Skin epidermis (tissue), 12 donors: ENCODE measurements around the gene MARCHF3.
"Not testable (repeated sequence)": the region's sequence is repeated elsewhere in the genome, so short reads cannot be mapped to it uniquely, and the experiment has no call there.

Experiments used
- H3K27ac ChIP-seq, 21 experiments: fragments of 200-600 bp; sonication (generic) in 11 of 21; one replicate each; pipeline ENCODE4 v1.5.0; 2020; ENCODE audit warnings: mild to moderate bottlenecking in 3 of 21, inconsistent platforms in 2 of 21, moderate library complexity in 2 of 21
- H3K4me3 ChIP-seq, 7 experiments: fragments of 200-600 bp; sonication (generic) in 2 of 7; one replicate each; pipeline ENCODE4 v1.5.0; 2020; ENCODE audit warnings: inconsistent platforms in 2 of 7, mild to moderate bottlenecking in 2 of 7, moderate library complexity in 1 of 7

MARCHF3 gene

GRCh38 chr5:127016722-127017121 lies 13.6 kb downstream of the MARCHF3 start:
- H3K4me3 ChIP-seq, H3K27ac ChIP-seq: not testable (repeated sequence)

GRCh38 chr5:127015716-127016115 lies 14.6 kb downstream of the MARCHF3 start:
- Histone ChIP-seq H3K27ac (no peak overlapping the region), H3K4me3 (no peak overlapping the region)

GRCh38 chr5:127014573-127014972 lies 15.8 kb downstream of the MARCHF3 start:
- no peak overlapping the region for H3K4me3 ChIP-seq

GRCh38 chr5:127013407-127013806 lies 17.0 kb downstream of the MARCHF3 start:
- H3K4me3 ChIP-seq, result no peak overlapping the region
- H3K27ac ChIP-seq, result peak overlapping the region in 3 of 21 experiments; percentile 0 to 28 (median 28)

More at GRCh38 chr5:127014573-127014972, 15.8 kb downstream of the MARCHF3 start:
- no peak overlapping the region for H3K27ac ChIP-seq

GRCh38 chr5:127012916-127013315 lies 17.4 kb downstream of the MARCHF3 start:
- Histone ChIP-seq H3K27ac (peak overlapping the region in 3 of 21 experiments; percentile 0 to 28 (median 28)), H3K4me3 (no peak overlapping the region)

GRCh38 chr5:127011961-127012644 lies 18.3 kb downstream of the MARCHF3 start:
- H3K4me3 ChIP-seq, result no peak overlapping the region
- no peak overlapping the region for H3K27ac ChIP-seq

GRCh38 chr5:127011153-127011552 lies 19.2 kb downstream of the MARCHF3 start:
- H3K27ac ChIP-seq, result no peak overlapping the region
- H3K4me3 ChIP-seq, result no peak overlapping the region

- Histone ChIP-seq H3K4me3 (no peak overlapping the region), H3K27ac (no peak overlapping the region)
These were observed 20.0 kb downstream of the MARCHF3 start for GRCh38 chr5:127010362-127010761.

- H3K4me3 ChIP-seq, result no peak overlapping the region
- H3K27ac ChIP-seq, result no peak overlapping the region
These were observed 20.6 kb downstream of the MARCHF3 start for GRCh38 chr5:127009784-127010183.

GRCh38 chr5:127008300-127008975 lies 21.9 kb downstream of the MARCHF3 start:
- H3K27ac ChIP-seq, result no peak overlapping the region
- no peak overlapping the region for H3K4me3 ChIP-seq

- Histone ChIP-seq H3K27ac (no peak overlapping the region), H3K4me3 (no peak overlapping the region)
These were observed 22.8 kb downstream of the MARCHF3 start for GRCh38 chr5:127007522-127007921.

GRCh38 chr5:127006744-127007143 lies 23.6 kb downstream of the MARCHF3 start:
- H3K27ac ChIP-seq, result no peak overlapping the region
- H3K4me3 ChIP-seq, result no peak overlapping the region

- not testable (repeated sequence) for H3K4me3 ChIP-seq, H3K27ac ChIP-seq
These were observed 25.1 kb downstream of the MARCHF3 start for GRCh38 chr5:127005282-127005681.

GRCh38 chr5:127004721-127005120 lies 25.6 kb downstream of the MARCHF3 start:
- H3K4me3 ChIP-seq, result no peak overlapping the region
- no peak overlapping the region for H3K27ac ChIP-seq

- H3K27ac ChIP-seq, result no peak overlapping the region
These were observed 26.4 kb downstream of the MARCHF3 start for GRCh38 chr5:127003798-127004495.

GRCh38 chr5:127002390-127002789 lies 28.0 kb downstream of the MARCHF3 start:
- Histone ChIP-seq H3K4me3 (no peak overlapping the region), H3K27ac (no peak overlapping the region)

More at GRCh38 chr5:127003798-127004495, 26.4 kb downstream of the MARCHF3 start:
- H3K4me3 ChIP-seq, result no peak overlapping the region

- Histone ChIP-seq H3K4me3 (no peak overlapping the region), H3K27ac (no peak overlapping the region)
These were observed 28.6 kb downstream of the MARCHF3 start for GRCh38 chr5:127001621-127002296.

GRCh38 chr5:126998895-126999570 lies 31.3 kb downstream of the MARCHF3 start:
- Histone ChIP-seq H3K4me3 (no peak overlapping the region), H3K27ac (no peak overlapping the region)

GRCh38 chr5:126998201-126998631 lies 32.1 kb downstream of the MARCHF3 start:
- no peak overlapping the region for H3K4me3 ChIP-seq
- no peak overlapping the region for H3K27ac ChIP-seq

GRCh38 chr5:126995689-126996088 lies 34.7 kb downstream of the MARCHF3 start:
- no peak overlapping the region for H3K4me3 ChIP-seq

More at GRCh38 chr5:126995689-126996088, 34.7 kb downstream of the MARCHF3 start:
- no peak overlapping the region for H3K27ac ChIP-seq
